Muscle of leg (tissue), 11 donors: ENCODE measurements around the gene MPHOSPH8. TPM values are rescaled to one million over a fixed set of nuclear protein-coding genes. Genes with fewer than 3 reads are reported as not detected.
A peak's percentile ranks its signal among the peaks of the same experiment; 100 is the strongest.

Experiments used
- DNase-seq: peaks from one replicate; pipeline ENCODE4 v3.0.0; 2013
- H3K27ac ChIP-seq: one replicate; pipeline ENCODE4 v1.5.1; 2013; ENCODE audit warnings: mild to moderate bottlenecking, low read length, control low read depth
- H3K27me3 ChIP-seq: one replicate; pipeline ENCODE4 v1.6.1; 2013; ENCODE audit warnings: low read length; ENCODE audit not compliant: control insufficient read depth, insufficient read depth
- H3K36me3 ChIP-seq: one replicate; pipeline ENCODE4 v1.6.1; 2013; ENCODE audit warnings: low read length; ENCODE audit not compliant: control insufficient read depth, insufficient read depth
- H3K4me1 ChIP-seq: one replicate; pipeline ENCODE4 v1.6.1; 2013; ENCODE audit warnings: low read length; ENCODE audit not compliant: control insufficient read depth, insufficient read depth
- H3K4me3 ChIP-seq: one replicate; pipeline ENCODE4 v1.5.1; 2013; ENCODE audit warnings: low read length, control low read depth
- H3K9me3 ChIP-seq: replicated peaks from 2 replicates; pipeline ENCODE4 v1.6.1; 2013; ENCODE audit warnings: low read depth, low read length; ENCODE audit not compliant: control insufficient read depth
- WGBS: methylation state at CpG from one replicate; pipeline ENCODE4 v1.1.5; 2013; ENCODE audit warnings: missing lambda C conversion rate; ENCODE audit not compliant: insufficient coverage; 5-methylcytosine and 5-hydroxymethylcytosine counted together
- polyA plus RNA-seq, 8 donors: library from polyadenylated mRNA; unstranded; fragments of 120-200 nt; gene quantifications; one replicate each; pipeline versions ENCODE4 v1.2.1 to v1.2.3, GENCODE V29; 2013; ENCODE audit warnings: inconsistent platforms in 1 of 8, low replicate concordance in 1 of 8; ENCODE audit not compliant: insufficient read length in 8 of 8, insufficient read depth in 1 of 8
- total RNA-seq: library from RNA; stranded (reverse); fragments of 120-200 nt; gene quantifications from one replicate; pipeline ENCODE4 v1.2.4, GENCODE V29; 2013

MPHOSPH8 gene
- total and polyA plus RNA-seq, 9 donors, result 16.3 to 40.9 (median 32.1) TPM

- Histone ChIP-seq H3K4me3 (no peak overlapping the region), H3K36me3 (no peaks in the 10 kb centered on the region), H3K4me1 (no peaks in the 10 kb centered on the region), H3K9me3 (no peaks in the 10 kb centered on the region), H3K27ac (no peak overlapping the region), H3K27me3 (peaks cover 3% of the 10 kb centered on the region)
- DNase-seq, result no peak
- WGBS, result 75% methylated on average over 2 of the region's 6 CpGs
Measured at GRCh38 chr13:19596960-19597361, 36.5 kb upstream of the MPHOSPH8 start.

GRCh38 chr13:19597523-19597922 lies 35.9 kb upstream of the MPHOSPH8 start:
- no peaks in the 10 kb centered on the region for H3K4me1 ChIP-seq
- WGBS, result 59% methylated on average over 4 of the region's 5 CpGs
- peaks cover 7% of the 10 kb centered on the region for H3K27me3 ChIP-seq
- DNase-seq, result no peak
- H3K4me3 ChIP-seq, result no peak overlapping the region
- no peaks in the 10 kb centered on the region for H3K9me3 ChIP-seq
- no peak overlapping the region for H3K27ac ChIP-seq
- H3K36me3 ChIP-seq, result no peaks in the 10 kb centered on the region

GRCh38 chr13:19601749-19602725 lies 31.4 kb upstream of the MPHOSPH8 start:
- Histone ChIP-seq H3K4me3 (peak overlapping the region; percentile 32), H3K27me3 (peaks cover 11% of the 10 kb centered on the region), H3K36me3 (no peaks in the 10 kb centered on the region), H3K9me3 (no peaks in the 10 kb centered on the region), H3K27ac (no peak overlapping the region), H3K4me1 (no peaks in the 10 kb centered on the region)
- WGBS, result under 1% methylated on average over 103 of the region's 108 CpGs
- peak; percentile 41 for DNase-seq

GRCh38 chr13:19604306-19604705 lies 29.2 kb upstream of the MPHOSPH8 start:
- H3K4me1 ChIP-seq, result no peaks in the 10 kb centered on the region
- DNase-seq, result no peak
- H3K36me3 ChIP-seq, result no peaks in the 10 kb centered on the region
- H3K27me3 ChIP-seq, result peaks cover 11% of the 10 kb centered on the region
- no peaks in the 10 kb centered on the region for H3K9me3 ChIP-seq
- 65% methylated on average over 4 of the region's 6 CpGs for WGBS
- no peak overlapping the region for H3K4me3 ChIP-seq
- no peak overlapping the region for H3K27ac ChIP-seq

GRCh38 chr13:19605161-19605955 lies 28.1 kb upstream of the MPHOSPH8 start:
- H3K27ac ChIP-seq, result no peak overlapping the region
- 93% methylated on average over 4 of the region's 7 CpGs for WGBS
- no peaks in the 10 kb centered on the region for H3K36me3 ChIP-seq

GRCh38 chr13:19606152-19606551 lies 27.3 kb upstream of the MPHOSPH8 start:
- no peak for DNase-seq
- Histone ChIP-seq H3K4me3 (no peak overlapping the region), H3K36me3 (no peaks in the 10 kb centered on the region), H3K27ac (no peak overlapping the region), H3K4me1 (no peaks in the 10 kb centered on the region), H3K27me3 (peaks cover 11% of the 10 kb centered on the region), H3K9me3 (no peaks in the 10 kb centered on the region)

More at GRCh38 chr13:19605161-19605955, 28.1 kb upstream of the MPHOSPH8 start:
- H3K9me3 ChIP-seq, result no peaks in the 10 kb centered on the region
- peaks cover 11% of the 10 kb centered on the region for H3K27me3 ChIP-seq
- no peak overlapping the region for H3K4me3 ChIP-seq
- H3K4me1 ChIP-seq, result no peaks in the 10 kb centered on the region
- DNase-seq, result no peak

GRCh38 chr13:19606737-19607136 lies 26.7 kb upstream of the MPHOSPH8 start:
- no peak overlapping the region for H3K4me3 ChIP-seq
- H3K27ac ChIP-seq, result no peak overlapping the region
- no peaks in the 10 kb centered on the region for H3K36me3 ChIP-seq
- peaks cover 8% of the 10 kb centered on the region for H3K27me3 ChIP-seq
- H3K4me1 ChIP-seq, result no peaks in the 10 kb centered on the region
- H3K9me3 ChIP-seq, result no peaks in the 10 kb centered on the region
- DNase-seq, result no peak
- 88% methylated on average over 2 of the region's 2 CpGs for WGBS

- no peaks in the 10 kb centered on the region for H3K9me3 ChIP-seq
- H3K36me3 ChIP-seq, result no peaks in the 10 kb centered on the region
- no peak overlapping the region for H3K4me3 ChIP-seq
- H3K27me3 ChIP-seq, result peaks cover 3% of the 10 kb centered on the region
- H3K27ac ChIP-seq, result no peak overlapping the region
- no peak for DNase-seq
- H3K4me1 ChIP-seq, result no peaks in the 10 kb centered on the region
- WGBS, result 90% methylated on average over 7 of the region's 10 CpGs
Measured at GRCh38 chr13:19607523-19608078, 25.9 kb upstream of the MPHOSPH8 start.

- H3K27ac ChIP-seq, result no peak overlapping the region
- H3K27me3 ChIP-seq, result no peaks in the 10 kb centered on the region
- H3K36me3 ChIP-seq, result no peaks in the 10 kb centered on the region
- H3K4me1 ChIP-seq, result no peaks in the 10 kb centered on the region
- peaks cover 5% of the 10 kb centered on the region for H3K9me3 ChIP-seq
- 43% methylated on average over 1 of the region's 4 CpGs for WGBS
- H3K4me3 ChIP-seq, result no peak overlapping the region
- no peak for DNase-seq
Measured at GRCh38 chr13:19618977-19619376, 14.5 kb upstream of the MPHOSPH8 start.

- Histone ChIP-seq H3K27ac (no peak overlapping the region), H3K27me3 (no peaks in the 10 kb centered on the region), H3K9me3 (peaks cover 5% of the 10 kb centered on the region), H3K4me3 (no peak overlapping the region), H3K36me3 (no peaks in the 10 kb centered on the region), H3K4me1 (no peaks in the 10 kb centered on the region)
- DNase-seq, result no peak
- WGBS, result 50% methylated on average over 1 of the region's 3 CpGs
Measured at GRCh38 chr13:19622193-19622592, 11.3 kb upstream of the MPHOSPH8 start.
